Neural cell (in vitro differentiated cells): ENCODE data around the gene LIPC. TPM values are rescaled to one million over a fixed set of nuclear protein-coding genes. Genes with fewer than 3 reads are reported as not detected.

ENCODE experiments used
- H2AFZ ChIP-seq: fragments of 200-600, 300-800 bp; sonication (generic), shearing (Covaris generic); 2 replicates; pipeline ENCODE4 v1.6.0; 2014; ENCODE audit warnings: low read depth, mild to moderate bottlenecking, antibody characterized with exemption, low read length, moderate library complexity
- H3F3A ChIP-seq: fragments of 200-600 bp; shearing (Covaris generic); 2 replicates; pipeline ENCODE4 v1.6.1; 2016; ENCODE audit warnings: mild to moderate bottlenecking, moderate library complexity, mixed read lengths, antibody characterized with exemption, low read length; ENCODE audit not compliant: insufficient read depth, poor library complexity, severe bottlenecking
- H3K27ac ChIP-seq: fragments of 200-600, 300-800 bp; sonication (generic), shearing (Covaris generic); 2 replicates; pipeline ENCODE4 v1.5.1; 2014; ENCODE audit warnings: mild to moderate bottlenecking, low read length, moderate library complexity
- H3K27me3 ChIP-seq: fragments of 300-800, 200-600 bp; sonication (generic), shearing (Covaris generic); 2 replicates; pipeline ENCODE4 v1.6.0; 2014; ENCODE audit warnings: mild to moderate bottlenecking, low read depth, low read length, moderate library complexity; ENCODE audit not compliant: insufficient read depth
- H3K36me3 ChIP-seq: fragments of 300-800, 200-600 bp; sonication (generic), shearing (Covaris generic); 2 replicates; pipeline ENCODE4 v1.5.1; 2014; ENCODE audit warnings: mild to moderate bottlenecking, antibody characterized with exemption, low read length, moderate library complexity; ENCODE audit not compliant: insufficient read depth
- H3K4me2 ChIP-seq: fragments of 300-800, 200-600 bp; sonication (generic), shearing (Covaris generic); 2 replicates; pipeline ENCODE4 v1.6.0; 2014; ENCODE audit warnings: mild to moderate bottlenecking, low read length
- H3K4me3 ChIP-seq: fragments of 300-800, 200-600 bp; sonication (generic), shearing (Covaris generic); 2 replicates; pipeline ENCODE4 v1.5.1; 2014; ENCODE audit warnings: mild to moderate bottlenecking, low read length, moderate library complexity
- H3K79me2 ChIP-seq: fragments of 200-600 bp; shearing (Covaris generic); replicated peaks from 2 replicates; pipeline ENCODE4 v1.6.0; 2014; ENCODE audit warnings: mild to moderate bottlenecking, low read length, moderate library complexity; ENCODE audit not compliant: insufficient read depth
- H3K9ac ChIP-seq: fragments of 300-800, 200-600 bp; sonication (generic), shearing (Covaris generic); 2 replicates; pipeline ENCODE4 v1.6.1; 2016; ENCODE audit warnings: mild to moderate bottlenecking, low read length, mixed read lengths
- H3K9me2 ChIP-seq: fragments of 200-600 bp; shearing (Covaris generic); 2 replicates; pipeline ENCODE4 v1.6.1; 2016; ENCODE audit warnings: mild to moderate bottlenecking, low read length, mixed read lengths; ENCODE audit not compliant: insufficient read depth
- H3K9me3 ChIP-seq: fragments of 200-600, 300-800 bp; sonication (generic), shearing (Covaris generic); 2 replicates; pipeline ENCODE4 v1.6.1; 2016; ENCODE audit warnings: mild to moderate bottlenecking, mixed run types, low read length, moderate library complexity, mixed read lengths
- H4K20me1 ChIP-seq: fragments of 200-600 bp; shearing (Covaris generic); 2 replicates; pipeline ENCODE4 v1.6.1; 2016; ENCODE audit warnings: mild to moderate bottlenecking, mixed run types; ENCODE audit not compliant: insufficient read depth
- EP300 ChIP-seq: fragments of 450-650 bp; conservative IDR thresholded peaks from 2 replicates; pipeline ENCODE4 v1.6.1; 2014; ENCODE audit warnings: antibody characterized with exemption, mild to moderate bottlenecking, moderate library complexity; ENCODE audit not compliant: poor library complexity, severe bottlenecking
- EZH2 ChIP-seq: fragments of 200-600, 300-800 bp; shearing (Covaris generic), sonication (generic); IDR thresholded peaks from 2 replicates; pipeline ENCODE4 v1.6.1; 2014; ENCODE audit warnings: antibody characterized with exemption, low read length, borderline replicate concordance, mild to moderate bottlenecking; ENCODE audit not compliant: insufficient read depth, poor library complexity, severe bottlenecking
- MXI1 ChIP-seq: fragments of 450-650 bp; conservative IDR thresholded peaks from 2 replicates; pipeline ENCODE4 v1.6.1; 2014; ENCODE audit warnings: antibody characterized with exemption, mild to moderate bottlenecking; ENCODE audit not compliant: poor library complexity, severe bottlenecking
- POLR2AphosphoS5 ChIP-seq: IDR thresholded peaks from 2 replicates; pipeline ENCODE4 v1.6.1; 2012
- RAD21 ChIP-seq: fragments of 450-650 bp; conservative IDR thresholded peaks from 2 replicates; pipeline ENCODE4 v1.6.1; 2014; ENCODE audit warnings: antibody characterized with exemption, mild to moderate bottlenecking, moderate library complexity
- SMC3 ChIP-seq: fragments of 450-650 bp; conservative IDR thresholded peaks from 2 replicates; pipeline ENCODE4 v1.6.1; 2014; ENCODE audit warnings: antibody characterized with exemption, mild to moderate bottlenecking, moderate library complexity; ENCODE audit not compliant: poor library complexity
- TAF1 ChIP-seq: IDR thresholded peaks from 2 replicates; pipeline ENCODE4 v1.6.1; 2012; ENCODE audit warnings: low read depth
- polyA plus RNA-seq: library from polyadenylated mRNA; depleted of rRNA; stranded (reverse); fragments of >200 nt; gene quantifications from 2 replicates; pipeline ENCODE4 v1.2.3, GENCODE V29; 2014
- TF ChIP-seq, protein P1 (sequence below): IDR thresholded peaks from 2 replicates; pipeline ENCODE4 v1.6.1; 2012; ENCODE audit warnings: borderline replicate concordance
- TF ChIP-seq, protein P2 (sequence below): fragments of 450-650 bp; IDR thresholded peaks from 2 replicates; pipeline ENCODE4 v1.5.1; 2014; ENCODE audit warnings: antibody characterized with exemption, mild to moderate bottlenecking, moderate library complexity; ENCODE audit not compliant: poor library complexity, severe bottlenecking

The LIPC gene
- polyA plus RNA-seq, 1 donor from 2014 or later = not detected

DNA sequence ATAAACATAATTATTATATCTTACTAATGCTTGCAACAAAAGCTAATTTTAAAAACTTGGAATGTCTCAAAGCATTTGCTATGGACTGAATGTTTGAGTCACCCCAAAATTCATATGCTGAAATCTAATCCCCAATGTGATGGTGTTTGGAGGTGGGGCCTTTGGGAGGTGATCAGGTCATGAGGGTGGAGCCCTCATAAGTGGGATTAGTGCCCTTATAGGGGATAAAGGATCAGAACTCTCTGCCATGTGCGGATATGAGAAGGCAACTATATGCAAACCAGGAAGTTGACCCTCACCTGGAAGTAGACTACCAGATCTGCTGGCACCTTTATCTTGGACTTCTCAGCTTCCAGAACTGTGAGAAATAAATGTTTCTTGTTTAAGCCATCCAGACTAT lies 137.7 kb downstream of the LIPC start:
- no peak overlapping the region for H3K9ac ChIP-seq
- H3K27me3 ChIP-seq = no peaks in the 10 kb centered on the region
- no peak for TF ChIP-seq POLR2AphosphoS5
- no peak for TF ChIP-seq SMC3
- TF ChIP-seq, protein P1, sequence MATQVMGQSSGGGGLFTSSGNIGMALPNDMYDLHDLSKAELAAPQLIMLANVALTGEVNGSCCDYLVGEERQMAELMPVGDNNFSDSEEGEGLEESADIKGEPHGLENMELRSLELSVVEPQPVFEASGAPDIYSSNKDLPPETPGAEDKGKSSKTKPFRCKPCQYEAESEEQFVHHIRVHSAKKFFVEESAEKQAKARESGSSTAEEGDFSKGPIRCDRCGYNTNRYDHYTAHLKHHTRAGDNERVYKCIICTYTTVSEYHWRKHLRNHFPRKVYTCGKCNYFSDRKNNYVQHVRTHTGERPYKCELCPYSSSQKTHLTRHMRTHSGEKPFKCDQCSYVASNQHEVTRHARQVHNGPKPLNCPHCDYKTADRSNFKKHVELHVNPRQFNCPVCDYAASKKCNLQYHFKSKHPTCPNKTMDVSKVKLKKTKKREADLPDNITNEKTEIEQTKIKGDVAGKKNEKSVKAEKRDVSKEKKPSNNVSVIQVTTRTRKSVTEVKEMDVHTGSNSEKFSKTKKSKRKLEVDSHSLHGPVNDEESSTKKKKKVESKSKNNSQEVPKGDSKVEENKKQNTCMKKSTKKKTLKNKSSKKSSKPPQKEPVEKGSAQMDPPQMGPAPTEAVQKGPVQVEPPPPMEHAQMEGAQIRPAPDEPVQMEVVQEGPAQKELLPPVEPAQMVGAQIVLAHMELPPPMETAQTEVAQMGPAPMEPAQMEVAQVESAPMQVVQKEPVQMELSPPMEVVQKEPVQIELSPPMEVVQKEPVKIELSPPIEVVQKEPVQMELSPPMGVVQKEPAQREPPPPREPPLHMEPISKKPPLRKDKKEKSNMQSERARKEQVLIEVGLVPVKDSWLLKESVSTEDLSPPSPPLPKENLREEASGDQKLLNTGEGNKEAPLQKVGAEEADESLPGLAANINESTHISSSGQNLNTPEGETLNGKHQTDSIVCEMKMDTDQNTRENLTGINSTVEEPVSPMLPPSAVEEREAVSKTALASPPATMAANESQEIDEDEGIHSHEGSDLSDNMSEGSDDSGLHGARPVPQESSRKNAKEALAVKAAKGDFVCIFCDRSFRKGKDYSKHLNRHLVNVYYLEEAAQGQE = no peak
- TF ChIP-seq RAD21 = no peak
- TF ChIP-seq EP300 = no peak
- no peak for TF ChIP-seq TAF1
- TF ChIP-seq, protein P2, sequence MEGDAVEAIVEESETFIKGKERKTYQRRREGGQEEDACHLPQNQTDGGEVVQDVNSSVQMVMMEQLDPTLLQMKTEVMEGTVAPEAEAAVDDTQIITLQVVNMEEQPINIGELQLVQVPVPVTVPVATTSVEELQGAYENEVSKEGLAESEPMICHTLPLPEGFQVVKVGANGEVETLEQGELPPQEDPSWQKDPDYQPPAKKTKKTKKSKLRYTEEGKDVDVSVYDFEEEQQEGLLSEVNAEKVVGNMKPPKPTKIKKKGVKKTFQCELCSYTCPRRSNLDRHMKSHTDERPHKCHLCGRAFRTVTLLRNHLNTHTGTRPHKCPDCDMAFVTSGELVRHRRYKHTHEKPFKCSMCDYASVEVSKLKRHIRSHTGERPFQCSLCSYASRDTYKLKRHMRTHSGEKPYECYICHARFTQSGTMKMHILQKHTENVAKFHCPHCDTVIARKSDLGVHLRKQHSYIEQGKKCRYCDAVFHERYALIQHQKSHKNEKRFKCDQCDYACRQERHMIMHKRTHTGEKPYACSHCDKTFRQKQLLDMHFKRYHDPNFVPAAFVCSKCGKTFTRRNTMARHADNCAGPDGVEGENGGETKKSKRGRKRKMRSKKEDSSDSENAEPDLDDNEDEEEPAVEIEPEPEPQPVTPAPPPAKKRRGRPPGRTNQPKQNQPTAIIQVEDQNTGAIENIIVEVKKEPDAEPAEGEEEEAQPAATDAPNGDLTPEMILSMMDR = no peak
- no peak for TF ChIP-seq MXI1
- no peak for TF ChIP-seq EZH2
- no peak overlapping the region for H2AFZ ChIP-seq
- H4K20me1 ChIP-seq = no peaks in the 10 kb centered on the region
- no peaks in the 10 kb centered on the region for H3K9me2 ChIP-seq
- H3K4me3 ChIP-seq = no peak overlapping the region
- no peaks in the 10 kb centered on the region for H3F3A ChIP-seq
- no peaks in the 10 kb centered on the region for H3K9me3 ChIP-seq
- H3K27ac ChIP-seq = no peak overlapping the region
- H3K79me2 ChIP-seq = no peaks in the 10 kb centered on the region
- H3K36me3 ChIP-seq = no peaks in the 10 kb centered on the region
- H3K4me2 ChIP-seq = no peak overlapping the region

DNA sequence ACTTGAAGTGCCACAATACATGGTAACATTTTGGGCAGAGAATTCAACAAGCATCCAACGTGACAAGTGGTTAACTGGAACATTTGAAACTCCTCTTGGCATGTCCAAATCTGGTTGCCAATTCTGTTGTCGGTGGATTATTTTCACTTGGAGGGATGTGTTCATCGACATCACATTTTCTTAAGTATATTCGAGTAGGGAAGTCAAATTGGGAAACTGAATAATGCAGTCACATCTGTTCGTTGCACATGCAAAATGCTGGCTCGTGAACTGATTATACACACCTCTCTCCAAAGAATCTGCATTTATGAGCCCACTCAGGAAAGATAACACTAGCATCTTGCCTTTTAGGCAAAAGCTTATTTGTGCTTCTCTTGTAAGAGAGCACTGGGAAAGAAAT lies 139.7 kb downstream of the LIPC start:
- Histone ChIP-seq H3K27ac (no peak overlapping the region), H3K36me3 (no peaks in the 10 kb centered on the region), H3K4me3 (no peak overlapping the region), H2AFZ (no peak overlapping the region), H3K9me3 (no peaks in the 10 kb centered on the region), H3K9me2 (no peaks in the 10 kb centered on the region), H3K79me2 (no peaks in the 10 kb centered on the region), H4K20me1 (no peaks in the 10 kb centered on the region), H3K9ac (no peak overlapping the region), H3K4me2 (no peak overlapping the region), H3K27me3 (no peaks in the 10 kb centered on the region), H3F3A (no peaks in the 10 kb centered on the region)
- TF ChIP-seq EP300 (no peak), POLR2AphosphoS5 (no peak), EZH2 (no peak), TAF1 (no peak), SMC3 (no peak), MXI1 (no peak), RAD21 (no peak)
- TF ChIP-seq, protein P1 = no peak
- TF ChIP-seq, protein P2 = no peak
